ENCODE data around the gene TRPV5. TPM values are rescaled to one million over a fixed set of nuclear protein-coding genes. Genes with fewer than 3 reads are reported as not detected.

TRPV5 gene
- total and polyA plus RNA-seq, 2 donors (not counting 3 experiments of a cell fraction or from before 2014, with no cell fraction given), result not detected

DNA sequence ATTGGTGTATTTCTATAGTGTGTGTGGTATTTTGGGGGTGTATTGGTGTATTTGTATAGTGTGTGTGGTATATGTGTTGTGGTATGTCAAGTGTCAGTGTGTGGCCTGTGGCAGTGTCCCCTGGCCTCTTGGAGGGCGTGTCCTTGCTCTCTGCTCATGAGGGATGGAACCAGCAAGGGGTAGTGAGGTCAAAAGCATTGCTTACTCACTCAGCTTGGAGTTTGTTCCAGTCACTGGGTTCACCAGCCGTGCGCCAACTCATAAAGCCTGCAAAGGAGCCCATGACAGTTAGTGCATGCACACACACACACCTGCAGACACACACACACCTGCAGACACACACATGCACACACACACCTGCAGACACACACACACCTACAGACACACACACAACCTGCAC lies 43.7 kb downstream of the TRPV5 start:
- no peak overlapping the region for H3K9ac ChIP-seq (replicated peaks; ENCODE audit: extremely low read depth, insufficient read depth, low read length)
- H3K4me3 ChIP-seq (replicated peaks in 1 of 3; ENCODE audit: insufficient read depth in 1 of 3, low read depth in 1 of 3, low read length in 3 of 3), result no peak overlapping the region
- ChIA-PET POLR2A (no interaction called here), CTCF (no interaction called here)
- H3K9me3 ChIP-seq (replicated peaks; ENCODE audit: control insufficient read depth, insufficient read depth, low read length), result no peaks in the 10 kb centered on the region
- dilution Hi-C loops (cut with MboI; ENCODE audit: extremely low pct_ligation_motif_present, low sequenced_read_pairs) (no loop called here), intact Hi-C loops (cut with micrococcal nuclease) (no loop called here)
- no peak for FAIRE-seq
- no TSS peak for BruUV-seq (replicated peaks)
- no peak overlapping the region for H3K27ac ChIP-seq (ENCODE audit: insufficient read depth, low read depth, low read length)
- H3K79me2 ChIP-seq (ENCODE audit: control insufficient read depth, insufficient read depth, low read length), result no peaks in the 10 kb centered on the region
- no peak overlapping the region for H2AFZ ChIP-seq (ENCODE audit: low read depth, low read length)
- DNase-seq (ENCODE audit: low read depth, low spot score), result no peak
- no peaks in the 10 kb centered on the region for H4K20me1 ChIP-seq (replicated peaks; ENCODE audit: control insufficient read depth, extremely low read depth, insufficient read depth, low read length)
- peaks cover 0 to 2% of the 10 kb centered on the region in 2 experiments for H3K27me3 ChIP-seq (ENCODE audit: control insufficient read depth in 2 of 2, insufficient read depth in 2 of 2, low read length in 2 of 2)
- no peak overlapping the region for H3K4me2 ChIP-seq (ENCODE audit: insufficient read depth, low read length)
- H3K36me3 ChIP-seq (ENCODE audit: control insufficient read depth in 2 of 2, extremely low read depth in 1 of 2, insufficient read depth in 2 of 2, low read length in 2 of 2), result no peaks in the 10 kb centered on the region
- no peaks in the 10 kb centered on the region for H3K9me1 ChIP-seq (replicated peaks; ENCODE audit: control insufficient read depth, extremely low read depth, insufficient read depth, low read length)
- TF ChIP-seq, protein P1, sequence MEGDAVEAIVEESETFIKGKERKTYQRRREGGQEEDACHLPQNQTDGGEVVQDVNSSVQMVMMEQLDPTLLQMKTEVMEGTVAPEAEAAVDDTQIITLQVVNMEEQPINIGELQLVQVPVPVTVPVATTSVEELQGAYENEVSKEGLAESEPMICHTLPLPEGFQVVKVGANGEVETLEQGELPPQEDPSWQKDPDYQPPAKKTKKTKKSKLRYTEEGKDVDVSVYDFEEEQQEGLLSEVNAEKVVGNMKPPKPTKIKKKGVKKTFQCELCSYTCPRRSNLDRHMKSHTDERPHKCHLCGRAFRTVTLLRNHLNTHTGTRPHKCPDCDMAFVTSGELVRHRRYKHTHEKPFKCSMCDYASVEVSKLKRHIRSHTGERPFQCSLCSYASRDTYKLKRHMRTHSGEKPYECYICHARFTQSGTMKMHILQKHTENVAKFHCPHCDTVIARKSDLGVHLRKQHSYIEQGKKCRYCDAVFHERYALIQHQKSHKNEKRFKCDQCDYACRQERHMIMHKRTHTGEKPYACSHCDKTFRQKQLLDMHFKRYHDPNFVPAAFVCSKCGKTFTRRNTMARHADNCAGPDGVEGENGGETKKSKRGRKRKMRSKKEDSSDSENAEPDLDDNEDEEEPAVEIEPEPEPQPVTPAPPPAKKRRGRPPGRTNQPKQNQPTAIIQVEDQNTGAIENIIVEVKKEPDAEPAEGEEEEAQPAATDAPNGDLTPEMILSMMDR (IDR thresholded peaks at IDR 0.05; ENCODE audit: extremely low read depth in 1 of 2, insufficient read depth in 1 of 2, low read depth in 1 of 2, low read length in 2 of 2), result no peak
- TF ChIP-seq FOS (IDR thresholded peaks at IDR 0.05; ENCODE audit: borderline replicate concordance, insufficient read depth, low read length), result no peak
- no peak for TF ChIP-seq POLR2A (IDR thresholded peaks at IDR 0.05; ENCODE audit: low read depth, low read length)
- no peaks in the 10 kb centered on the region for H3K4me1 ChIP-seq (ENCODE audit: control insufficient read depth, extremely low read depth, insufficient read depth, low read length)

DNA sequence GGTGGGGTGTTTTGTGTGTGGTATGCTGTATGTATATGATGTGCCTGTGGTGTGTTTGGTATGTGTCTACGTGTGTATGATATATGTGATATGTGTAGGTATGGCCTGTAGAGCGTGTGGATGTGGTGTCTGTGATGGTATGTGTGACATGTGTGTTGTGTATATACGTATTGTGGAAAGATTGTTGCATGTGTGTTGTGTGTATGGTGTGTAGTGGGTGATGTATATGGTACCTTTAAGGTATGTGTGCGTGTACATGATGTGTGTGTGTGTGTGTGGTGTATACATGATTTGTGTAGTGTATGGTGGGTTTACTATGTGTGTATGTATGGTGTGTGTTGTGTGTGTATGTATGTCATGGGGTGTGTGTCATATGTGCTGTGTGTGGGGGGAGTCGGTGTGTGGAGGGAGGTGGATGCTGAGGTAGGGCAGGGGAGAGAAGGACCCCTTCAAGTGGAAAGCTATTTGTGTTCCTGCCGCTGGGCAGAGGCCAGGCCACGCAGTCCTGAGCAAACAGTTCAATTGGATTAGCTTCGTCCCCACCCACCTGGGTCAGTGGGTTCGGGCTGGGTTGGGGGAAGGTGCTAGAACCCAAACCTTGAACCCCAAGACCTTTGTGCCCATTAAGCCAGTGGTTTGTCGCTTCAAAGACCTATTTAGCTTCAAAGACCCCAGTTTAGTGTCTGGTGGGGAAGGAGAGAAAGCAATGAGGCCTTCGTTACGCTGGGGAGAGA lies 46.1 kb downstream of the TRPV5 start:
- intact Hi-C loops (cut with micrococcal nuclease) (no loop called here), dilution Hi-C loops (cut with MboI; ENCODE audit: extremely low pct_ligation_motif_present, low sequenced_read_pairs) (no loop called here)
- H3K4me2 ChIP-seq (ENCODE audit: insufficient read depth, low read length), result no peak overlapping the region
- ChIA-PET POLR2A (no interaction called here), CTCF (interaction anchor here (1.2 kb wide), 2 partner anchors 14 to 327 kb away, joined by 4 to 7 read pairs; no protein-coding TSS in a partner anchor)
- no peaks in the 10 kb centered on the region for H3K9me3 ChIP-seq (replicated peaks; ENCODE audit: control insufficient read depth, insufficient read depth, low read length)
- BruUV-seq (replicated peaks), result no TSS peak
- FAIRE-seq (no peak), DNase-seq (ENCODE audit: low read depth, low spot score) (no peak)
- H3K9ac ChIP-seq (replicated peaks; ENCODE audit: extremely low read depth, insufficient read depth, low read length), result no peak overlapping the region
- H3K9me1 ChIP-seq (replicated peaks; ENCODE audit: control insufficient read depth, extremely low read depth, insufficient read depth, low read length), result no peaks in the 10 kb centered on the region
- no peak for TF ChIP-seq FOS (IDR thresholded peaks at IDR 0.05; ENCODE audit: borderline replicate concordance, insufficient read depth, low read length)
- H3K4me3 ChIP-seq (replicated peaks in 1 of 3; ENCODE audit: insufficient read depth in 1 of 3, low read depth in 1 of 3, low read length in 3 of 3), result no peak overlapping the region
- no peak overlapping the region for H2AFZ ChIP-seq (ENCODE audit: low read depth, low read length)
- H3K27ac ChIP-seq (ENCODE audit: insufficient read depth, low read depth, low read length), result no peak overlapping the region
- H3K4me1 ChIP-seq (ENCODE audit: control insufficient read depth, extremely low read depth, insufficient read depth, low read length), result no peaks in the 10 kb centered on the region
- H3K27me3 ChIP-seq (ENCODE audit: control insufficient read depth in 2 of 2, insufficient read depth in 2 of 2, low read length in 2 of 2), result no peaks in the 10 kb centered on the region
- H3K79me2 ChIP-seq (ENCODE audit: control insufficient read depth, insufficient read depth, low read length), result no peaks in the 10 kb centered on the region
- H4K20me1 ChIP-seq (replicated peaks; ENCODE audit: control insufficient read depth, extremely low read depth, insufficient read depth, low read length), result no peaks in the 10 kb centered on the region
- H3K36me3 ChIP-seq (ENCODE audit: control insufficient read depth in 2 of 2, extremely low read depth in 1 of 2, insufficient read depth in 2 of 2, low read length in 2 of 2), result no peaks in the 10 kb centered on the region
